ENCODE measurements around the gene DNAJB1. TPM values are rescaled to one million over a fixed set of nuclear protein-coding genes. Genes with fewer than 3 reads are reported as not detected.

Gene DNAJB1
- total and polyA plus RNA-seq, 2 experiments from 2014 or later, result 43.2 to 53.3 TPM

- Histone ChIP-seq H3K4me3 (no peak overlapping the region), H3K27ac (ENCODE audit: low read depth) (no peak overlapping the region), H4K20me1 (replicated peaks; ENCODE audit: insufficient read depth) (peaks cover under 1% of the 10 kb centered on the region; the same call in 1 of the 2 replicates), H3F3A (replicated peaks; ENCODE audit: low read depth) (0 out of 2 replicates have a peak, but pooled peaks cover 4% of the 10 kb centered on the region), H3K9me2 (ENCODE audit: insufficient read depth) (no peaks in the 10 kb centered on the region), H3K79me2 (replicated peaks; ENCODE audit: insufficient read depth) (peaks cover 17% of the 10 kb centered on the region), H3K27me3 (ENCODE audit: insufficient read depth) (no peaks in the 10 kb centered on the region), H2AFZ (peak overlapping the region; percentile 80; the same call in 1 of the 2 replicates), H3K36me3 (ENCODE audit: insufficient read depth) (no peaks in the 10 kb centered on the region), H3K4me2 (no peak overlapping the region), H3K4me1 (ENCODE audit: insufficient read depth) (peaks cover 8% of the 10 kb centered on the region)
- Mint-ChIP-seq H3K27ac (no peak overlapping the region), H3K9me3 (no peaks in the 10 kb centered on the region), H3K36me3 (ENCODE audit: low read depth) (no peaks in the 10 kb centered on the region), H3K4me1 (peaks cover 12% of the 10 kb centered on the region), H3K4me3 (no peak overlapping the region; the same call in 2 of the 3 replicates), H3K27me3 (ENCODE audit: insufficient read depth, low read depth, poor library complexity) (peaks cover 24% of the 10 kb centered on the region)
- TF ChIP-seq ETS1 (IDR thresholded peaks at IDR 0.05), result no peak
- no peak for TF ChIP-seq CTCF (conservative IDR thresholded peaks at IDR 0.05; ENCODE audit: low read depth in 2 of 2)
- no peak for TF ChIP-seq ZNF331 (CRISPR knock-in tag; IDR thresholded peaks at IDR 0.05; ENCODE audit: low read depth)
- no peak for TF ChIP-seq STAT1 (IDR thresholded peaks at IDR 0.05; ENCODE audit: unreplicated experiment)
- no peak for TF ChIP-seq REST (IDR thresholded peaks at IDR 0.05; ENCODE audit: unreplicated experiment)
- no peak for TF ChIP-seq POLR2AphosphoS5 (IDR thresholded peaks at IDR 0.05; ENCODE audit: low read depth)
- no peak for TF ChIP-seq CREB1 (CRISPR knock-in tag; IDR thresholded peaks at IDR 0.05; ENCODE audit: low read depth)
- TF ChIP-seq ZNF462 (CRISPR knock-in tag; IDR thresholded peaks at IDR 0.05), result no peak
- TF ChIP-seq EZH2 (IDR thresholded peaks at IDR 0.05; ENCODE audit: low read depth, unreplicated experiment), result no peak
- no peak for TF ChIP-seq JUNB (IDR thresholded peaks at IDR 0.05; ENCODE audit: unreplicated experiment)
- no peak for TF ChIP-seq NANOG (IDR thresholded peaks at IDR 0.05; ENCODE audit: borderline replicate concordance)
- TF ChIP-seq EZH2phosphoT487 (IDR thresholded peaks at IDR 0.05; ENCODE audit: unreplicated experiment), result no peak
- no peak for TF ChIP-seq ZNF114 (CRISPR knock-in tag; IDR thresholded peaks at IDR 0.05)
- ATAC-seq (no peak), DNase-seq (ENCODE audit: low spot score) (no peak)
Observed at GRCh38 chr19:14526423-14526822, 8.2 kb upstream of the DNAJB1 start.

Data from GM23338 (cell line).